ENCODE measurements around the gene S100A4.

GRCh38 chr1:153527683-153528040, 17.9 kb downstream of the S100A4 start:
- TF ChIP-seq POLR2A (IDR thresholded peaks at IDR 0.05; ENCODE audit: low read length) (no peak), GATA1 (IDR thresholded peaks at IDR 0.05; ENCODE audit: low read depth, low read length) (no peak)
